Fibroblast of mammary gland (primary cell): ENCODE data around the gene ANO4.

Source experiments
- DNase-seq: peaks from one replicate; pipeline ENCODE4 v3.0.0-alpha.2; 2010; ENCODE audit warnings: low read depth
- H3K4me3 ChIP-seq: 2 replicates; pipeline ENCODE4 v1.5.1; 2011; ENCODE audit warnings: low read depth, mild to moderate bottlenecking, low read length, moderate library complexity; ENCODE audit not compliant: control insufficient read depth
- CTCF ChIP-seq: conservative IDR thresholded peaks from 2 replicates; pipeline ENCODE4 v1.5.1; 2011; ENCODE audit warnings: low read depth, low read length, inconsistent platforms; ENCODE audit not compliant: control insufficient read depth, insufficient read depth

Gene ANO4

GRCh38 chr12:100970894-100971293 lies 176.3 kb downstream of the ANO4 start:
- no peak for DNase-seq
- TF ChIP-seq CTCF: no peak
- H3K4me3 ChIP-seq: no peak overlapping the region

GRCh38 chr12:100972121-100972520 lies 177.5 kb downstream of the ANO4 start:
- DNase-seq: no peak
- no peak overlapping the region for H3K4me3 ChIP-seq
- no peak for TF ChIP-seq CTCF

- no peak for DNase-seq
- TF ChIP-seq CTCF: no peak
- no peak overlapping the region for H3K4me3 ChIP-seq
Measured at GRCh38 chr12:100974341-100974740, 179.8 kb downstream of the ANO4 start.

- no peak for DNase-seq
Measured at GRCh38 chr12:100974747-100975146, 180.2 kb downstream of the ANO4 start.

GRCh38 chr12:100976735-100977134 lies 182.2 kb downstream of the ANO4 start:
- H3K4me3 ChIP-seq: no peak overlapping the region
- no peak for TF ChIP-seq CTCF
- DNase-seq: no peak

More at GRCh38 chr12:100974747-100975146, 180.2 kb downstream of the ANO4 start:
- no peak overlapping the region for H3K4me3 ChIP-seq
- no peak for TF ChIP-seq CTCF

- no peak overlapping the region for H3K4me3 ChIP-seq
- no peak for DNase-seq
- TF ChIP-seq CTCF: no peak
Measured at GRCh38 chr12:100980856-100981255, 186.3 kb downstream of the ANO4 start.
